T-helper 2 cell treated with Interferon-gamma antibody and Interleukin-4, amounts not matched to agents 5 μg/mL and 100 μg/mL, for 36 hours (primary cell): ENCODE results near the gene PIP5K1B.

ENCODE experiments used
- DNase-seq: peaks from one replicate; pipeline ENCODE4 v3.0.0; 2021; ENCODE audit warnings: low spot score
- H3K27ac Mint-ChIP-seq: one replicate; pipeline ENCODE4 v1.8.0; 2021; ENCODE audit warnings: mild to moderate bottlenecking, mixed read lengths
- H3K27me3 Mint-ChIP-seq: one replicate; pipeline ENCODE4 v1.8.0; 2021; ENCODE audit warnings: low read depth, mixed read lengths
- H3K36me3 Mint-ChIP-seq: one replicate; pipeline ENCODE4 v1.8.0; 2021; ENCODE audit warnings: low read depth, mixed read lengths
- H3K4me1 Mint-ChIP-seq: one replicate; pipeline ENCODE4 v1.8.0; 2021; ENCODE audit warnings: low read depth, mixed read lengths
- H3K4me3 Mint-ChIP-seq: one replicate; pipeline ENCODE4 v1.8.0; 2022; ENCODE audit warnings: mild to moderate bottlenecking, moderate library complexity, mixed read lengths
- H3K9me3 Mint-ChIP-seq: one replicate; pipeline ENCODE4 v1.8.0; 2021; ENCODE audit warnings: mixed read lengths

The PIP5K1B gene

DNA sequence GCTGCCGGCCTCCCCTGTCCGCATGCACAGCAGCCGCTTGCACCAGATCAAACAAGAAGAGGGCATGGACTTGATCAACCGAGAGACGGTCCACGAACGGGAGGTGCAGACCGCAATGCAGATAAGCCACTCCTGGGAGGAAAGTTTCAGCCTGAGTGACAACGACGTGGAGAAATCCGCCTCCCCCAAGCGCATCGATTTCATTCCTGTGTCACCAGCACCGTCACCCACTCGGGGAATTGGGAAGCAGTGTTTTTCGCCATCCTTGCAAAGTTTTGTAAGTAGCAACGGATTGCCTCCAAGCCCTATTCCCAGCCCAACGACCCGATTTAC is 75.3 kb downstream of the PIP5K1B start:
- Mint-ChIP-seq H3K36me3 (no peaks in the 10 kb centered on the region), H3K4me3 (no peak overlapping the region), H3K27me3 (no peaks in the 10 kb centered on the region), H3K27ac (no peak overlapping the region), H3K4me1 (peaks cover 7% of the 10 kb centered on the region), H3K9me3 (no peaks in the 10 kb centered on the region)
- no peak for DNase-seq

GRCh38 chr9:68780720-68781119 is 75.7 kb downstream of the PIP5K1B start:
- no peaks in the 10 kb centered on the region for H3K27me3 Mint-ChIP-seq
- H3K4me3 Mint-ChIP-seq = no peak overlapping the region
- H3K4me1 Mint-ChIP-seq = peaks cover 8% of the 10 kb centered on the region
- peak; percentile 24 for DNase-seq
- no peaks in the 10 kb centered on the region for H3K9me3 Mint-ChIP-seq
- no peaks in the 10 kb centered on the region for H3K36me3 Mint-ChIP-seq
- no peak overlapping the region for H3K27ac Mint-ChIP-seq

GRCh38 chr9:68781928-68782327 is 76.9 kb downstream of the PIP5K1B start:
- Mint-ChIP-seq H3K36me3 (no peaks in the 10 kb centered on the region), H3K9me3 (no peaks in the 10 kb centered on the region), H3K27me3 (no peaks in the 10 kb centered on the region), H3K4me3 (peak overlapping the region; percentile 61), H3K4me1 (peaks cover 8% of the 10 kb centered on the region), H3K27ac (no peak overlapping the region)
- no peak for DNase-seq

- Mint-ChIP-seq H3K27me3 (no peaks in the 10 kb centered on the region), H3K36me3 (no peaks in the 10 kb centered on the region), H3K27ac (no peak overlapping the region), H3K4me1 (peaks cover 8% of the 10 kb centered on the region), H3K4me3 (no peak overlapping the region), H3K9me3 (no peaks in the 10 kb centered on the region)
- no peak for DNase-seq
Observed at GRCh38 chr9:68782546-68782945, 77.5 kb downstream of the PIP5K1B start.

DNA sequence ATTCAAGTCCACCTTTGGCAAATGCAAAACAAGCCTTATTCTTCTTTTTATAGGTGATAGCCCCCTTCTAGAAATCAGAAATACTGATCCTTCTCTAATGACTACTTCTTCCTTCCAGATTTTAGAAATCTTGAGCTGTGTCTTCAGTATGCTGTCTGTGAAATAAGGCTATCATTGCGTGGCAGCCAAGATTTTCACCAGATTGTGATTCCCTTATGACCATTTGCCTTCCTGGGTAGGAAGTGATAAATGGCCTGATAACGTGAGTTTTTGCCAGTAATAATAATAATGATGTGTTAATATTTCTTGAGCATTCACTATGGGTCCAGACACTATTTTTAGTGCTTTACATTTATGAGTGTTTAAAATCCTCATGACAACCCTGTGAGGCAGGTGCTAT is 80.9 kb downstream of the PIP5K1B start:
- H3K4me1 Mint-ChIP-seq = peaks cover 8% of the 10 kb centered on the region
- H3K27ac Mint-ChIP-seq = no peak overlapping the region
- H3K27me3 Mint-ChIP-seq = no peaks in the 10 kb centered on the region
- no peaks in the 10 kb centered on the region for H3K9me3 Mint-ChIP-seq
- no peak overlapping the region for H3K4me3 Mint-ChIP-seq
- H3K36me3 Mint-ChIP-seq = no peaks in the 10 kb centered on the region
- DNase-seq = no peak

- no peak for DNase-seq
- Mint-ChIP-seq H3K4me3 (no peak overlapping the region), H3K27ac (no peak overlapping the region), H3K4me1 (no peaks in the 10 kb centered on the region), H3K36me3 (no peaks in the 10 kb centered on the region), H3K9me3 (no peaks in the 10 kb centered on the region), H3K27me3 (no peaks in the 10 kb centered on the region)
Observed at GRCh38 chr9:68791169-68791568, 86.1 kb downstream of the PIP5K1B start.

DNA sequence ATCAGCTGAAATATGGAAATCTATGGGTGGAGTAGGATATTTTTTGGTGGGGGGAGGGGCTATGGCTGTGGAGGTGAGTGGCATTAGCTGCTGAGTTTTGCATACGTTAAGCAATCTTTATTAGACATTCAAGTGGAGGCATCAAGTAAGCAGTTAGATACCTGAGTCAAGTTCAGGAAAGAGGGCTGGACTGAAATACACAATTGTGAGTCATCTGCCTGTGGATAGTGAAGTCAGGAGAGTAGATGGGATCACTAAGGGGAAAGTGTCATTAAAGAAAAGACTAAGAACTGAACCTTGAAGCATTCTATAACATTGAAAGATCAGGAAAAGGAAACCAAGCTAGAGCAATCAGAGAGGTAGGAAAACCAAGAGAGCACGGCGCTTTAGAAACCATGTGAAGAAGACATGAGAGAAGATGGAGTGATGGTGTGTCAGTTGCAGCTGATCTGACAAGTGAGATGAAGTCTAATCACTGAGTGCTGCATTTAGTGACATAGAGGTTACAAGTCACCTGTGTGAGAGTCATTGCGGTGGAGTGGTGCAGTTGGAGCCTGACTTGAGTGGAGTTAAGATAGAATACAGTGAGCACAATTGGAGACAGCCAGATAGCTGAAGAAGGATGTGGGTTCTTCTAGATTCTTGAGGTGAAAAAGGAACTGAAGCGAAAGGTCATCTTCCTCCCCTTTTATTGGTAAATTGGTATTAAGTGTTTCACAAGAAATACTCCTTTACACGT is 88.7 kb downstream of the PIP5K1B start:
- no peaks in the 10 kb centered on the region for H3K36me3 Mint-ChIP-seq
- DNase-seq = peak; percentile 52
- no peak overlapping the region for H3K4me3 Mint-ChIP-seq
- H3K27me3 Mint-ChIP-seq = no peaks in the 10 kb centered on the region
- H3K9me3 Mint-ChIP-seq = no peaks in the 10 kb centered on the region
- H3K27ac Mint-ChIP-seq = no peak overlapping the region
- H3K4me1 Mint-ChIP-seq = peaks cover 14% of the 10 kb centered on the region

DNA sequence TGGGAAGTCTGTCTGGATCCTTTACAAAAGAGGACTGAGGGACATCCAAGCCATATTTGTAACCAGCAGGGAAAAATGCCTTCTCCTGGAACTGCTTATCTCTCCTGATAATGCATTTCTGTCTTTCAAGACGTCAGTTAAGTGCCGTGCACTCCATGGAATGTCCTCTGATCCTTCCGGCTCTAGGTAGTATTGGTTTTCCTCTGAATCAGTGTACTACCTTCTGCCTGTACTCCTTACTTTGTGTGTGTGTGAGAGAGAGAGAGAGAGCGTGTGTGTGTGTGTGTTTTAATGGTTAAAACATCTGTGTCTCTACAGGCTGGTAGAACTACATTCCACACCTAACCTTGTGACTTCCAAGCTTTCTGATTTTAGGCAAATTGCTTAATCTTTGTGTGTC is 89.9 kb downstream of the PIP5K1B start:
- H3K36me3 Mint-ChIP-seq = no peaks in the 10 kb centered on the region
- no peaks in the 10 kb centered on the region for H3K27me3 Mint-ChIP-seq
- peaks cover 17% of the 10 kb centered on the region for H3K4me1 Mint-ChIP-seq
- H3K9me3 Mint-ChIP-seq = no peaks in the 10 kb centered on the region
- DNase-seq = no peak
- H3K27ac Mint-ChIP-seq = no peak overlapping the region
- H3K4me3 Mint-ChIP-seq = no peak overlapping the region

GRCh38 chr9:68795411-68795810 is 90.4 kb downstream of the PIP5K1B start:
- no peak overlapping the region for H3K4me3 Mint-ChIP-seq
- H3K27me3 Mint-ChIP-seq = no peaks in the 10 kb centered on the region
- H3K4me1 Mint-ChIP-seq = peaks cover 17% of the 10 kb centered on the region
- H3K9me3 Mint-ChIP-seq = no peaks in the 10 kb centered on the region
- DNase-seq = no peak
- no peaks in the 10 kb centered on the region for H3K36me3 Mint-ChIP-seq
- no peak overlapping the region for H3K27ac Mint-ChIP-seq

- Mint-ChIP-seq H3K36me3 (no peaks in the 10 kb centered on the region), H3K9me3 (no peaks in the 10 kb centered on the region), H3K27ac (no peak overlapping the region), H3K4me3 (no peak overlapping the region), H3K27me3 (no peaks in the 10 kb centered on the region), H3K4me1 (peaks cover 17% of the 10 kb centered on the region)
- no peak for DNase-seq
Observed at GRCh38 chr9:68797116-68797515, 92.1 kb downstream of the PIP5K1B start.

DNA sequence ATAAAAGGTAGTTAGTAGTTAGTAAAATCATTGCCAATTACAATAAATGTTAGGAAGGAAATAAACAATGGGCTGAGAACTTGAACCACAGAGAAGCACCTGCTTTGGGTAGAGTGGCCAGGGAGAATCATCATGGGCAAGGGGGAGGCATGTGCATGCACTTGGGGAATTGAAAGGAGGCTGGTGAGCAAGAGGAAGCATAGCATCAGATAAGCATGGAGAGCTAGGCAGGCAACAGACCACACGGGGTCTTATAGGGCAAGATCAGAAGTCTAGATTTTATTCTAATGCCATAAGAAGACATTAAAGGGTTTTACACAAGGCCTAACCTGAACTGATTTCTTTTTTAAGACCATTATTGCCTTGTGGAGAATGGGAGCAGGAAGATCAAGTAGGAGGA is 93.4 kb downstream of the PIP5K1B start:
- Mint-ChIP-seq H3K36me3 (no peaks in the 10 kb centered on the region), H3K4me1 (peaks cover 17% of the 10 kb centered on the region), H3K27ac (peak overlapping the region; percentile 3), H3K4me3 (peak overlapping the region; percentile 2), H3K27me3 (no peaks in the 10 kb centered on the region), H3K9me3 (no peaks in the 10 kb centered on the region)
- peak; percentile 27 for DNase-seq

GRCh38 chr9:68800836-68801235 is 95.8 kb downstream of the PIP5K1B start:
- Mint-ChIP-seq H3K4me1 (peaks cover 17% of the 10 kb centered on the region), H3K4me3 (no peak overlapping the region), H3K36me3 (no peaks in the 10 kb centered on the region), H3K27ac (no peak overlapping the region), H3K9me3 (no peaks in the 10 kb centered on the region), H3K27me3 (no peaks in the 10 kb centered on the region)
- no peak for DNase-seq

- Mint-ChIP-seq H3K4me3 (no peak overlapping the region), H3K27ac (no peak overlapping the region), H3K36me3 (no peaks in the 10 kb centered on the region), H3K4me1 (peaks cover 14% of the 10 kb centered on the region), H3K9me3 (no peaks in the 10 kb centered on the region), H3K27me3 (no peaks in the 10 kb centered on the region)
- DNase-seq = peak; percentile 78
Observed at GRCh38 chr9:68802525-68803015, 97.5 kb downstream of the PIP5K1B start.

GRCh38 chr9:68804911-68805889 is 100.2 kb downstream of the PIP5K1B start:
- peaks cover 2% of the 10 kb centered on the region for H3K4me1 Mint-ChIP-seq
- H3K36me3 Mint-ChIP-seq = no peaks in the 10 kb centered on the region
- no peaks in the 10 kb centered on the region for H3K27me3 Mint-ChIP-seq
- H3K27ac Mint-ChIP-seq = no peak overlapping the region
- no peak for DNase-seq
- no peaks in the 10 kb centered on the region for H3K9me3 Mint-ChIP-seq
- no peak overlapping the region for H3K4me3 Mint-ChIP-seq
